ENCODE data around the gene SPATA16.

The SPATA16 gene

DNA sequence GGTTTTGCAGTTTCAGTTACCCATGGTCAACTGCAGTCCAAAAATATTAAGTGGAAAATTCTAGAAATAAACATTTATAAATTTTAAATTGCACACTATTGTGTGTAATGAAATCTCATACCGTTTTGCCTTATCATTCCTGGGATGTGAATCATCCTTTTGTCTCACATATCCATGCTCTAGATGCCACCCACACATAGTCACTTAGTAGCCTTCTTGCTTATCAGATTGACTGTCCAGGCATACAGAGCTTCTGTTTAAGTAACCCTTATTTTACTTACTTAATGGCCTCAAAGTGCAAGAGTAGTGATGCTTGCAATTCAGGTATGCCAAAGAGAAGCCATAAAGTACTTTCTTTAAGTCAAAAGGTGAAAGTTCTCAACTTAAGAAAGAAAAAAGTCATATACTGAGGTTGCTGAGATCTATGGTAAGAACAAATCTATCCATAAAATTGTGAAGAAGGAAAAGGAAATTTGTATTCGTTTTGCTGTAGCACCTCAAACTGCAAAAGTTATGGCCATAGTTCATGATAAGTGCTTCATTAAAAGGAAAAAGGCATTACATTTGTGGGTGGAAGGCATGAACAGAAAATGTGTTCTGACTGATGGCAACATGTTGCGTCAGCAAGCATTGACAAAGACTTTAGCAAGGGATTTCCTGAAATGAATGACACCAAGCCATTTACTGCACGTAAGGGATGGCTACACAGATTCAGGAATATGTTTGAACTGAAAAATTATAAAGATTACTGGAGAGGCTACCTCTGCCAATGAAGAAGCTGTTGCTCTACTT lies 43.8 kb downstream of the SPATA16 start:
- CTCF ChIA-PET: interaction anchor here (0.6 kb wide), 1 partner anchor 117 kb away, joined by 3 read pairs; no protein-coding TSS in a partner anchor
- H3K27ac ChIP-seq: no peak overlapping the region
- POLR2A ChIA-PET (ENCODE audit: low non-redundant PET): no interaction called here
- TF ChIP-seq, protein P1, sequence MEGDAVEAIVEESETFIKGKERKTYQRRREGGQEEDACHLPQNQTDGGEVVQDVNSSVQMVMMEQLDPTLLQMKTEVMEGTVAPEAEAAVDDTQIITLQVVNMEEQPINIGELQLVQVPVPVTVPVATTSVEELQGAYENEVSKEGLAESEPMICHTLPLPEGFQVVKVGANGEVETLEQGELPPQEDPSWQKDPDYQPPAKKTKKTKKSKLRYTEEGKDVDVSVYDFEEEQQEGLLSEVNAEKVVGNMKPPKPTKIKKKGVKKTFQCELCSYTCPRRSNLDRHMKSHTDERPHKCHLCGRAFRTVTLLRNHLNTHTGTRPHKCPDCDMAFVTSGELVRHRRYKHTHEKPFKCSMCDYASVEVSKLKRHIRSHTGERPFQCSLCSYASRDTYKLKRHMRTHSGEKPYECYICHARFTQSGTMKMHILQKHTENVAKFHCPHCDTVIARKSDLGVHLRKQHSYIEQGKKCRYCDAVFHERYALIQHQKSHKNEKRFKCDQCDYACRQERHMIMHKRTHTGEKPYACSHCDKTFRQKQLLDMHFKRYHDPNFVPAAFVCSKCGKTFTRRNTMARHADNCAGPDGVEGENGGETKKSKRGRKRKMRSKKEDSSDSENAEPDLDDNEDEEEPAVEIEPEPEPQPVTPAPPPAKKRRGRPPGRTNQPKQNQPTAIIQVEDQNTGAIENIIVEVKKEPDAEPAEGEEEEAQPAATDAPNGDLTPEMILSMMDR (conservative IDR thresholded peaks at IDR 0.05; ENCODE audit: low read depth): no peak
- DNase-seq (ENCODE audit: low spot score): no peak

DNA sequence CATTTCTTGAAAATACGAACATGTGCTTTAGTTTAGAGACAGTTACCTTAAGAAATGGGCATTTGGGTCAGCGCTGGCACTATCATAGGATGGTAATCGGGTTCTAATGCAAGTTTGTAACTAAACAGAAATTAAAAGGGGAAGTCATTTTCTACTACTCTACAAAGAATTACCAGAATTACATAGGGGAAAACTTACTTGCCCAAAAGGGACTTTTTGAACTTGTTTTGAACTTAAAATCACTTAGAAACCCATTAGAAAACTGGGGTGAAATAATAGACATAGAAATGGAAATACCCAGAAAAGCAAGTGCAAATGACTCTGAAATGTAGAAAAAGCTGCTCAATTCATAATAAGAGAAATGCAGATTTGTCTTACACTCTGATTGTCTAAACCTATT lies 44.9 kb downstream of the SPATA16 start:
- TF ChIP-seq, protein P1 (conservative IDR thresholded peaks at IDR 0.05; ENCODE audit: low read depth): no peak
- no peak overlapping the region for H3K27ac ChIP-seq
- ChIA-PET POLR2A (ENCODE audit: low non-redundant PET) (no interaction called here), CTCF (interaction anchor here (0.6 kb wide), 1 partner anchor 116 kb away, joined by 3 read pairs; no protein-coding TSS in a partner anchor)
- no peak for DNase-seq (ENCODE audit: low spot score)

DNA sequence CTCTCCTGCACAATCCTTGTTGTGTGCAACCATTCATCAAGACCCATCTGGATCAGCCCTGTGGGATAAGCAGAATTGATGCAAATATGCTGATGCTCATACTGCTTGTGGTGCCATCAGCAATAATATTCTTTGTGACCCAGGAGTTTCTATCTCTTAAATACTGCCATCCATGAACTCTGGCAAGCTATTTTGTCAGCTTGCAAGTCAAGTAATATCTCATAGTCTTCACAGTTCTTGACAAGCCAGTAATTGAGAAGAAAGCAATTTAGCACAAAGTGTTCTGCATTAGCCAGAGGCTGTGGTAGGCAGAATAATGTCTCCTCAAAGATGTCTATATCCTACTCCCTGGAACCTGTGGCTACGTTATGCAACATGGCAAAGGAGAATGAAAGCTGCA lies 49.0 kb downstream of the SPATA16 start:
- H3K27ac ChIP-seq: no peak overlapping the region
- TF ChIP-seq, protein P1 (conservative IDR thresholded peaks at IDR 0.05; ENCODE audit: low read depth): no peak
- POLR2A ChIA-PET (ENCODE audit: low non-redundant PET): no interaction called here
- DNase-seq (ENCODE audit: low spot score): no peak
- CTCF ChIA-PET: no interaction called here

DNA sequence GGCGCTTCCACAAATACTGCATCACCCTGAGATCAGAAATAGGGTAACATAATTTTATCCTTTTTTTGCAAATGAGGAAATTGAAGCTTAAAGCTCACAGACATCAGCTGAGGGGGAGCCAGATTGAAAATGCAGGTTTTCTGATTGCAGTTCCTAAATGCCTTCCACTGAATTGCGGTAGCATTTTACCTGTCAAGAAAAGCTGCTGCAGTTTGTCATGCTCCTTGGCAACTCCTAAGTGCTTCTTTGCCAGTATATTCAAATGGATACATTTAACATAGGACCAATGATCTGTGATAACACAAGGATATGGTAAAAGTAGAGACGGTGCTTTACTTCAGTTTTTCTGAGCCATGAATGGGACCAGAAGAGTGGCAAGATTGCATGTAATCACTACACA lies 50.5 kb downstream of the SPATA16 start:
- no peak overlapping the region for H3K27ac ChIP-seq
- ChIA-PET CTCF (no interaction called here), POLR2A (ENCODE audit: low non-redundant PET) (no interaction called here)
- DNase-seq (ENCODE audit: low spot score): no peak
- TF ChIP-seq, protein P1 (conservative IDR thresholded peaks at IDR 0.05; ENCODE audit: low read depth): no peak

DNA sequence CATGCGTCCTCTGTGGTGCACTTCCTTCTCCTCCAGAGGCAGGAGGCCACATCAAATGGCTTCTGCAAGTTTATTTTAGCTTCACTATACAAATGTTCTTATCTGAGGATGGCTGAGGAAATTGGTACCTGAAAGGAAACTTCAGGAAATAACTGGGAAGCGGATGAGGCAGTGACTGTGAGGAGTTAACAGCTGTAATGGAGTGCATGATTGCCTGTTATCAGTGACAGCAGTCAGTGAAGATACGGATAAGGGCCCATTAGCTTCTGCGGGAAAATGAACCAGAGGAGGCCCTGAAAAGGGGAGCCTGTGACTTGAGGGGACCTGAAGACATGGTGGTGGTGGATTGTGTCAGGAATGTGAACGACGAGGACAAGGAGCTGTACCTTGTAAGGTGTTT lies 51.8 kb downstream of the SPATA16 start:
- TF ChIP-seq, protein P1 (conservative IDR thresholded peaks at IDR 0.05; ENCODE audit: low read depth): no peak
- no peak for DNase-seq (ENCODE audit: low spot score)
- ChIA-PET POLR2A (ENCODE audit: low non-redundant PET) (no interaction called here), CTCF (no interaction called here)
- no peak overlapping the region for H3K27ac ChIP-seq

DNA sequence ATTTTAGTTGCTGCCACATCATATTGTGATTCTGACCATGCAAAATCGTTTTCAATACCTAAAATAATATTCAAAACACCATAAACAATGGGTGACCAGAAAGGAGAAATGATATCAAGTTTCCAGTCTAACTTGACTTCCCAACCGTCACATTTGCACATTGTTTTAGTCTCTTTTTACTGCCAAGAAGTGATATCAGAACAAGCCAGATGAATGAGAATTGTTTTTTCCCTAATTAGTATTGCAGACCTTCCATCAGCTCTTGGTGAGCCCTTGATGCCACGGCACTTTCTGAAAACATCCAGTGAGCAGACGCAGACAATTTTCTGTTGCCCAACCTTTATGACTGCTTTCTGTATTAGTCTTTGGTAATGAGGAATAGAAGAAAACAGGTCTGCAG lies 62.5 kb downstream of the SPATA16 start:
- ChIA-PET CTCF (no interaction called here), POLR2A (ENCODE audit: low non-redundant PET) (no interaction called here)
- TF ChIP-seq, protein P1 (conservative IDR thresholded peaks at IDR 0.05; ENCODE audit: low read depth): no peak
- DNase-seq (ENCODE audit: low spot score): no peak
- no peak overlapping the region for H3K27ac ChIP-seq

Measured in RWPE1 (cell line).